ENCODE results near the gene CCDC171. TPM values are rescaled to one million over a fixed set of nuclear protein-coding genes. Genes with fewer than 3 reads are reported as not detected.

Gene CCDC171
- total and polyA plus RNA-seq, 10 of the 15 experiments (the other 5 are each of a cell fraction or from before 2014, with no cell fraction given): 1.00 to 7.2 (median 2.8) TPM

- Histone ChIP-seq H3K4me3 (no peak overlapping the region), H2AFZ (ENCODE audit: control insufficient read depth, low read depth, low read length) (no peak overlapping the region), H3K4me2 (ENCODE audit: control insufficient read depth, insufficient read depth) (no peak overlapping the region), H3K79me2 (ENCODE audit: control insufficient read depth, insufficient read depth, low read length) (no peaks in the 10 kb centered on the region), H3K27ac (ENCODE audit: control insufficient read depth, insufficient read depth) (no peak overlapping the region), H4K20me1 (ENCODE audit: control insufficient read depth, insufficient read depth) (no peaks in the 10 kb centered on the region), H3K4me1 (ENCODE audit: control insufficient read depth, insufficient read depth, low read length) (no peaks in the 10 kb centered on the region), H3K36me3 (ENCODE audit: control insufficient read depth in 2 of 2, insufficient read depth in 2 of 2, low read length in 1 of 2) (no peaks in the 10 kb centered on the region), H3K9me3 (replicated peaks; ENCODE audit: control insufficient read depth, insufficient read depth, low read length) (no peaks in the 10 kb centered on the region), H3K27me3 (replicated peaks in 1 of 2; ENCODE audit: control insufficient read depth in 2 of 2, insufficient read depth in 2 of 2, low read length in 1 of 2) (no peaks in the 10 kb centered on the region), H3K9ac (ENCODE audit: control insufficient read depth, insufficient read depth, low read length) (no peak overlapping the region)
- SMC1A ChIA-PET (ENCODE audit: uncharacterized antibody, unreplicated experiment): no interaction called here
- RAD21 ChIA-PET (ENCODE audit: unreplicated experiment): no interaction called here
- POLR2A ChIA-PET: no interaction called here
- FAIRE-seq (no peak), DNase-seq (ENCODE audit: low read depth, low spot score) (no peak), ATAC-seq (no peak)
- CTCF ChIA-PET: interaction anchor here (1.4 kb wide), 1 partner anchor 12 kb away, joined by 3 read pairs; no protein-coding TSS in a partner anchor
- BruUV-seq (replicated peaks): no TSS peak
- in situ Hi-C loops (cut with MboI): no loop called here
- WGBS (ENCODE audit: insufficient coverage, insufficient replicate concordance, low lambda C conversion rate, missing lambda C conversion rate): 46% methylated on average over 2 of the region's 2 CpGs
- TF ChIP-seq BCL3 (IDR thresholded peaks at IDR 0.05; ENCODE audit: borderline replicate concordance, insufficient read depth, low read depth, low read length, poor library complexity, severe bottlenecking): no peak
- 0 out of 2 replicates have a peak, but pooled peaks have one; percentile 9 for TF ChIP-seq JUNB (IDR thresholded peaks at IDR 0.05)
- intact Hi-C loops (cut with micrococcal nuclease; ENCODE audit: unreplicated experiment): no loop called here
These were observed 208.7 kb downstream of the CCDC171 start for GRCh38 chr9:15761551-15761950.

- DNase-seq (ENCODE audit: low read depth, low spot score): no peak
- Histone ChIP-seq H4K20me1 (ENCODE audit: control insufficient read depth, insufficient read depth) (no peaks in the 10 kb centered on the region), H3K4me2 (ENCODE audit: control insufficient read depth, insufficient read depth) (no peak overlapping the region), H3K79me2 (ENCODE audit: control insufficient read depth, insufficient read depth, low read length) (no peaks in the 10 kb centered on the region), H3K27me3 (replicated peaks in 1 of 2; ENCODE audit: control insufficient read depth in 2 of 2, insufficient read depth in 2 of 2, low read length in 1 of 2) (no peaks in the 10 kb centered on the region), H3K27ac (ENCODE audit: control insufficient read depth, insufficient read depth) (no peak overlapping the region), H3K4me1 (ENCODE audit: control insufficient read depth, insufficient read depth, low read length) (no peaks in the 10 kb centered on the region), H3K36me3 (ENCODE audit: control insufficient read depth in 2 of 2, insufficient read depth in 2 of 2, low read length in 1 of 2) (no peaks in the 10 kb centered on the region), H3K9me3 (replicated peaks; ENCODE audit: control insufficient read depth, insufficient read depth, low read length) (no peaks in the 10 kb centered on the region), H3K9ac (ENCODE audit: control insufficient read depth, insufficient read depth, low read length) (no peak overlapping the region), H3K4me3 (no peak overlapping the region), H2AFZ (ENCODE audit: control insufficient read depth, low read depth, low read length) (no peak overlapping the region)
- intact Hi-C loops (cut with micrococcal nuclease; ENCODE audit: unreplicated experiment): no loop called here
- ChIA-PET CTCF (no interaction called here), RAD21 (ENCODE audit: unreplicated experiment) (no interaction called here), POLR2A (no interaction called here), SMC1A (ENCODE audit: uncharacterized antibody, unreplicated experiment) (no interaction called here)
- no peak for ATAC-seq
- no TSS peak for BruUV-seq (replicated peaks)
- FAIRE-seq: no peak
- in situ Hi-C loops (cut with MboI): no loop called here
- 0% methylated on average over 1 of the region's 1 CpG for WGBS (ENCODE audit: insufficient coverage, insufficient replicate concordance, low lambda C conversion rate, missing lambda C conversion rate)
- TF ChIP-seq ATF3 (IDR thresholded peaks at IDR 0.05; ENCODE audit: borderline replicate concordance, extremely low read depth, low read depth, low read length) (no peak), ZBTB4 (CRISPR knock-in tag; IDR thresholded peaks at IDR 0.05) (no peak), ATF2 (IDR thresholded peaks at IDR 0.05; ENCODE audit: low read length) (no peak), RFX5 (IDR thresholded peaks at IDR 0.05; ENCODE audit: low read depth, low read length) (no peak), PAX8 (IDR thresholded peaks at IDR 0.05) (no peak), YY1 (IDR thresholded peaks at IDR 0.05; ENCODE audit: low read depth, low read length) (no peak), NKRF (conservative IDR thresholded peaks at IDR 0.05) (no peak)
These were observed 210.5 kb downstream of the CCDC171 start for GRCh38 chr9:15763371-15763770.

All from GM12878 (cell line).